ENCODE results near the gene ELANE.
A peak's percentile ranks its signal among the peaks of the same experiment; 100 is the strongest.
"Not testable (repeated sequence)": the region's sequence is repeated elsewhere in the genome, so short reads cannot be mapped to it uniquely, and the experiment has no call there.

The ELANE gene

GRCh38 chr19:815079-815774 lies 36.9 kb upstream of the ELANE start:
- Histone ChIP-seq H3K4me3 (ENCODE audit: extremely low read depth, insufficient read depth, low read length, poor library complexity, severe bottlenecking) (no peak overlapping the region), H3K36me3 (ENCODE audit: control insufficient read depth, insufficient read depth, low read length) (peaks cover 42% of the 10 kb centered on the region), H3K27ac (ENCODE audit: low read depth, low read length, severe bottlenecking) (no peak overlapping the region), H3K4me1 (ENCODE audit: control insufficient read depth, insufficient read depth, low read length, poor library complexity, severe bottlenecking) (no peaks in the 10 kb centered on the region), H3K9me3 (ENCODE audit: control insufficient read depth, low read length) (no peaks in the 10 kb centered on the region)
- WGBS, 2 experiments (ENCODE audit: insufficient coverage in 2 of 2): 96 to 97% methylated on average over 43 to 47 of the region's 47 CpGs

GRCh38 chr19:815775-816499 lies 36.2 kb upstream of the ELANE start:
- no peaks in the 10 kb centered on the region for H3K9me3 ChIP-seq (ENCODE audit: control insufficient read depth, low read length)
- no peak overlapping the region for H3K4me3 ChIP-seq (ENCODE audit: extremely low read depth, insufficient read depth, low read length, poor library complexity, severe bottlenecking)
- WGBS, 2 experiments (ENCODE audit: insufficient coverage in 2 of 2): 97 to 98% methylated on average over 12 to 13 of the region's 13 CpGs
- H3K4me1 ChIP-seq (ENCODE audit: control insufficient read depth, insufficient read depth, low read length, poor library complexity, severe bottlenecking): no peaks in the 10 kb centered on the region
- no peak overlapping the region for H3K27ac ChIP-seq (ENCODE audit: low read depth, low read length, severe bottlenecking)
- peaks cover 35% of the 10 kb centered on the region for H3K36me3 ChIP-seq (ENCODE audit: control insufficient read depth, insufficient read depth, low read length)

GRCh38 chr19:816500-816857 lies 35.6 kb upstream of the ELANE start:
- WGBS, 2 experiments (ENCODE audit: insufficient coverage in 2 of 2): 96 to 100% methylated on average over 2 of the region's 2 CpGs
- H3K36me3 ChIP-seq (ENCODE audit: control insufficient read depth, insufficient read depth, low read length): peaks cover 30% of the 10 kb centered on the region
- H3K4me1 ChIP-seq (ENCODE audit: control insufficient read depth, insufficient read depth, low read length, poor library complexity, severe bottlenecking): no peaks in the 10 kb centered on the region
- no peaks in the 10 kb centered on the region for H3K9me3 ChIP-seq (ENCODE audit: control insufficient read depth, low read length)
- no peak overlapping the region for H3K4me3 ChIP-seq (ENCODE audit: extremely low read depth, insufficient read depth, low read length, poor library complexity, severe bottlenecking)
- no peak overlapping the region for H3K27ac ChIP-seq (ENCODE audit: low read depth, low read length, severe bottlenecking)

GRCh38 chr19:820212-820611 lies 31.9 kb upstream of the ELANE start:
- H3K27ac ChIP-seq (ENCODE audit: low read depth, low read length, severe bottlenecking); H3K4me1 ChIP-seq (ENCODE audit: control insufficient read depth, insufficient read depth, low read length, poor library complexity, severe bottlenecking); H3K9me3 ChIP-seq (ENCODE audit: control insufficient read depth, low read length); H3K36me3 ChIP-seq (ENCODE audit: control insufficient read depth, insufficient read depth, low read length); H3K4me3 ChIP-seq (ENCODE audit: extremely low read depth, insufficient read depth, low read length, poor library complexity, severe bottlenecking): not testable (repeated sequence)
- 97 to 100% methylated on average over 2 to 3 of the region's 5 CpGs for WGBS, 2 experiments (ENCODE audit: insufficient coverage in 2 of 2)

GRCh38 chr19:821231-821824 lies 30.8 kb upstream of the ELANE start:
- H3K4me3 ChIP-seq (ENCODE audit: extremely low read depth, insufficient read depth, low read length, poor library complexity, severe bottlenecking): peak overlapping the region; percentile 68
- peak overlapping the region; percentile 16 for H3K27ac ChIP-seq (ENCODE audit: low read depth, low read length, severe bottlenecking)
- no peaks in the 10 kb centered on the region for H3K4me1 ChIP-seq (ENCODE audit: control insufficient read depth, insufficient read depth, low read length, poor library complexity, severe bottlenecking)
- H3K9me3 ChIP-seq (ENCODE audit: control insufficient read depth, low read length): no peaks in the 10 kb centered on the region
- H3K36me3 ChIP-seq (ENCODE audit: control insufficient read depth, insufficient read depth, low read length): peaks cover 6% of the 10 kb centered on the region
- WGBS, 2 experiments (ENCODE audit: insufficient coverage in 2 of 2): 0% methylated on average over 15 to 38 of the region's 64 CpGs

GRCh38 chr19:821825-822503 lies 30.1 kb upstream of the ELANE start, which contains the start of gene PLPPR3:
TSS of gene PLPPR3 (minus strand) at chr19:821955. CDS start at chr19:821559, 396 bp downstream.
- Histone ChIP-seq H3K4me3 (ENCODE audit: extremely low read depth, insufficient read depth, low read length, poor library complexity, severe bottlenecking) (peak within 1 kb of the TSS; percentile 68), H3K4me1 (ENCODE audit: control insufficient read depth, insufficient read depth, low read length, poor library complexity, severe bottlenecking) (no peaks in the 10 kb centered on the region), H3K27ac (ENCODE audit: low read depth, low read length, severe bottlenecking) (peak within 1 kb of the TSS; percentile 41), H3K36me3 (ENCODE audit: control insufficient read depth, insufficient read depth, low read length) (peaks cover 3% of the 10 kb centered on the region), H3K9me3 (ENCODE audit: control insufficient read depth, low read length) (no peaks in the 10 kb centered on the region)
- 0% methylated on average over 8 to 14 of the region's 86 CpGs for WGBS, 2 experiments (ENCODE audit: insufficient coverage in 2 of 2)

- 61 to 72% methylated on average over 9 to 11 of the region's 12 CpGs for WGBS, 2 experiments (ENCODE audit: insufficient coverage in 2 of 2)
- Histone ChIP-seq H3K36me3 (ENCODE audit: control insufficient read depth, insufficient read depth, low read length) (peaks cover 3% of the 10 kb centered on the region), H3K4me1 (ENCODE audit: control insufficient read depth, insufficient read depth, low read length, poor library complexity, severe bottlenecking) (no peaks in the 10 kb centered on the region), H3K27ac (ENCODE audit: low read depth, low read length, severe bottlenecking) (no peak overlapping the region), H3K9me3 (ENCODE audit: control insufficient read depth, low read length) (no peaks in the 10 kb centered on the region), H3K4me3 (ENCODE audit: extremely low read depth, insufficient read depth, low read length, poor library complexity, severe bottlenecking) (no peak overlapping the region)
These were observed 28.5 kb upstream of the ELANE start for GRCh38 chr19:823565-824121.

- Histone ChIP-seq H3K4me1 (ENCODE audit: control insufficient read depth, insufficient read depth, low read length, poor library complexity, severe bottlenecking) (no peaks in the 10 kb centered on the region), H3K9me3 (ENCODE audit: control insufficient read depth, low read length) (no peaks in the 10 kb centered on the region), H3K36me3 (ENCODE audit: control insufficient read depth, insufficient read depth, low read length) (no peaks in the 10 kb centered on the region), H3K27ac (ENCODE audit: low read depth, low read length, severe bottlenecking) (no peak overlapping the region), H3K4me3 (ENCODE audit: extremely low read depth, insufficient read depth, low read length, poor library complexity, severe bottlenecking) (no peak overlapping the region)
- 84 to 92% methylated on average over 9 to 13 of the region's 15 CpGs for WGBS, 2 experiments (ENCODE audit: insufficient coverage in 2 of 2)
These were observed 27.2 kb upstream of the ELANE start for GRCh38 chr19:824885-825284.

- no peak overlapping the region for H3K4me3 ChIP-seq (ENCODE audit: extremely low read depth, insufficient read depth, low read length, poor library complexity, severe bottlenecking)
- no peak overlapping the region for H3K27ac ChIP-seq (ENCODE audit: low read depth, low read length, severe bottlenecking)
- no peaks in the 10 kb centered on the region for H3K4me1 ChIP-seq (ENCODE audit: control insufficient read depth, insufficient read depth, low read length, poor library complexity, severe bottlenecking)
- no peaks in the 10 kb centered on the region for H3K36me3 ChIP-seq (ENCODE audit: control insufficient read depth, insufficient read depth, low read length)
- H3K9me3 ChIP-seq (ENCODE audit: control insufficient read depth, low read length): no peaks in the 10 kb centered on the region
- WGBS, 2 experiments (ENCODE audit: insufficient coverage in 2 of 2): 89 to 99% methylated on average over 5 to 13 of the region's 19 CpGs
These were observed 26.0 kb upstream of the ELANE start for GRCh38 chr19:825897-826644.

GRCh38 chr19:827314-827709 lies 24.8 kb upstream of the ELANE start:
- no peaks in the 10 kb centered on the region for H3K36me3 ChIP-seq (ENCODE audit: control insufficient read depth, insufficient read depth, low read length)
- WGBS, 2 experiments (ENCODE audit: insufficient coverage in 2 of 2): 83 to 86% methylated on average over 4 to 6 of the region's 11 CpGs
- H3K4me1 ChIP-seq (ENCODE audit: control insufficient read depth, insufficient read depth, low read length, poor library complexity, severe bottlenecking): no peaks in the 10 kb centered on the region
- no peak overlapping the region for H3K27ac ChIP-seq (ENCODE audit: low read depth, low read length, severe bottlenecking)
- no peak overlapping the region for H3K4me3 ChIP-seq (ENCODE audit: extremely low read depth, insufficient read depth, low read length, poor library complexity, severe bottlenecking)
- no peaks in the 10 kb centered on the region for H3K9me3 ChIP-seq (ENCODE audit: control insufficient read depth, low read length)

Measured in mesodermal cell (in vitro differentiated cells).